Neural cell (in vitro differentiated cells): ENCODE data around the gene CEP120. TPM values are rescaled to one million over a fixed set of nuclear protein-coding genes. Genes with fewer than 3 reads are reported as not detected.

ENCODE experiments used
- H2AFZ ChIP-seq: fragments of 200-600, 300-800 bp; sonication (generic), shearing (Covaris generic); 2 replicates; pipeline ENCODE4 v1.6.0; 2014; ENCODE audit warnings: low read depth, mild to moderate bottlenecking, antibody characterized with exemption, low read length, moderate library complexity
- H3F3A ChIP-seq: fragments of 200-600 bp; shearing (Covaris generic); 2 replicates; pipeline ENCODE4 v1.6.1; 2016; ENCODE audit warnings: mild to moderate bottlenecking, moderate library complexity, mixed read lengths, antibody characterized with exemption, low read length; ENCODE audit not compliant: insufficient read depth, poor library complexity, severe bottlenecking
- H3K27ac ChIP-seq: fragments of 200-600, 300-800 bp; sonication (generic), shearing (Covaris generic); 2 replicates; pipeline ENCODE4 v1.5.1; 2014; ENCODE audit warnings: mild to moderate bottlenecking, low read length, moderate library complexity
- H3K27me3 ChIP-seq: fragments of 300-800, 200-600 bp; sonication (generic), shearing (Covaris generic); 2 replicates; pipeline ENCODE4 v1.6.0; 2014; ENCODE audit warnings: mild to moderate bottlenecking, low read depth, low read length, moderate library complexity; ENCODE audit not compliant: insufficient read depth
- H3K36me3 ChIP-seq: fragments of 300-800, 200-600 bp; sonication (generic), shearing (Covaris generic); 2 replicates; pipeline ENCODE4 v1.5.1; 2014; ENCODE audit warnings: mild to moderate bottlenecking, antibody characterized with exemption, low read length, moderate library complexity; ENCODE audit not compliant: insufficient read depth
- H3K4me2 ChIP-seq: fragments of 300-800, 200-600 bp; sonication (generic), shearing (Covaris generic); 2 replicates; pipeline ENCODE4 v1.6.0; 2014; ENCODE audit warnings: mild to moderate bottlenecking, low read length
- H3K4me3 ChIP-seq: fragments of 300-800, 200-600 bp; sonication (generic), shearing (Covaris generic); 2 replicates; pipeline ENCODE4 v1.5.1; 2014; ENCODE audit warnings: mild to moderate bottlenecking, low read length, moderate library complexity
- H3K79me2 ChIP-seq: fragments of 200-600 bp; shearing (Covaris generic); replicated peaks from 2 replicates; pipeline ENCODE4 v1.6.0; 2014; ENCODE audit warnings: mild to moderate bottlenecking, low read length, moderate library complexity; ENCODE audit not compliant: insufficient read depth
- H3K9ac ChIP-seq: fragments of 300-800, 200-600 bp; sonication (generic), shearing (Covaris generic); 2 replicates; pipeline ENCODE4 v1.6.1; 2016; ENCODE audit warnings: mild to moderate bottlenecking, low read length, mixed read lengths
- H3K9me2 ChIP-seq: fragments of 200-600 bp; shearing (Covaris generic); 2 replicates; pipeline ENCODE4 v1.6.1; 2016; ENCODE audit warnings: mild to moderate bottlenecking, low read length, mixed read lengths; ENCODE audit not compliant: insufficient read depth
- H3K9me3 ChIP-seq: fragments of 200-600, 300-800 bp; sonication (generic), shearing (Covaris generic); 2 replicates; pipeline ENCODE4 v1.6.1; 2016; ENCODE audit warnings: mild to moderate bottlenecking, mixed run types, low read length, moderate library complexity, mixed read lengths
- H4K20me1 ChIP-seq: fragments of 200-600 bp; shearing (Covaris generic); 2 replicates; pipeline ENCODE4 v1.6.1; 2016; ENCODE audit warnings: mild to moderate bottlenecking, mixed run types; ENCODE audit not compliant: insufficient read depth
- EP300 ChIP-seq: fragments of 450-650 bp; conservative IDR thresholded peaks from 2 replicates; pipeline ENCODE4 v1.6.1; 2014; ENCODE audit warnings: antibody characterized with exemption, mild to moderate bottlenecking, moderate library complexity; ENCODE audit not compliant: poor library complexity, severe bottlenecking
- EZH2 ChIP-seq: fragments of 200-600, 300-800 bp; shearing (Covaris generic), sonication (generic); IDR thresholded peaks from 2 replicates; pipeline ENCODE4 v1.6.1; 2014; ENCODE audit warnings: antibody characterized with exemption, low read length, borderline replicate concordance, mild to moderate bottlenecking; ENCODE audit not compliant: insufficient read depth, poor library complexity, severe bottlenecking
- MXI1 ChIP-seq: fragments of 450-650 bp; conservative IDR thresholded peaks from 2 replicates; pipeline ENCODE4 v1.6.1; 2014; ENCODE audit warnings: antibody characterized with exemption, mild to moderate bottlenecking; ENCODE audit not compliant: poor library complexity, severe bottlenecking
- POLR2AphosphoS5 ChIP-seq: IDR thresholded peaks from 2 replicates; pipeline ENCODE4 v1.6.1; 2012
- RAD21 ChIP-seq: fragments of 450-650 bp; conservative IDR thresholded peaks from 2 replicates; pipeline ENCODE4 v1.6.1; 2014; ENCODE audit warnings: antibody characterized with exemption, mild to moderate bottlenecking, moderate library complexity
- SMC3 ChIP-seq: fragments of 450-650 bp; conservative IDR thresholded peaks from 2 replicates; pipeline ENCODE4 v1.6.1; 2014; ENCODE audit warnings: antibody characterized with exemption, mild to moderate bottlenecking, moderate library complexity; ENCODE audit not compliant: poor library complexity
- TAF1 ChIP-seq: IDR thresholded peaks from 2 replicates; pipeline ENCODE4 v1.6.1; 2012; ENCODE audit warnings: low read depth
- polyA plus RNA-seq: library from polyadenylated mRNA; depleted of rRNA; stranded (reverse); fragments of >200 nt; gene quantifications from 2 replicates; pipeline ENCODE4 v1.2.3, GENCODE V29; 2014
- TF ChIP-seq, protein P1 (sequence below): fragments of 450-650 bp; IDR thresholded peaks from 2 replicates; pipeline ENCODE4 v1.5.1; 2014; ENCODE audit warnings: antibody characterized with exemption, mild to moderate bottlenecking, moderate library complexity; ENCODE audit not compliant: poor library complexity, severe bottlenecking
- TF ChIP-seq, protein P2 (sequence below): IDR thresholded peaks from 2 replicates; pipeline ENCODE4 v1.6.1; 2012; ENCODE audit warnings: borderline replicate concordance

Gene CEP120
- polyA plus RNA-seq, 1 donor from 2014 or later: 33.2 TPM

DNA sequence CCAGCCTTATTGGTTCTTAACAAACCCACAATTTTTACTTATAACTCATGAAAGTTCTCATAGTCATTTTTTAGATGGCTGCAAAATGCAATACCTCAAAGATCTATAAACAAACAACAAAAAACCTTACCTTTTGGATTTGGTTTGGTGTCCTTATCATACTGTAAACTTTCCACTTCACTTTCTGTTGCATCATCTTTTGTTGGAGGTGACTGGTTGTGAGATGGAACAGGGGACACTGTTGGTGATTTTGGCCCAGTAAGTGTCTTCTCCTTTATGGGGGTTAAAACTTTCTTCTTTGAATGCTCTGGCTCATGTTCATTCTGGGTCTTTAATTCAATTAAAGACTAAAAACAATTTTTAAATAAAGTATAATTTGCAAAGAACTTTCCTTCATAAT lies 33.4 kb downstream of the CEP120 start:
- no peaks in the 10 kb centered on the region for H3K27me3 ChIP-seq
- no peaks in the 10 kb centered on the region for H3K9me2 ChIP-seq
- H3K4me3 ChIP-seq: no peak overlapping the region
- no peak overlapping the region for H3K4me2 ChIP-seq
- H3K9me3 ChIP-seq: no peaks in the 10 kb centered on the region
- H3K9ac ChIP-seq: no peak overlapping the region
- no peaks in the 10 kb centered on the region for H4K20me1 ChIP-seq
- no peaks in the 10 kb centered on the region for H3K79me2 ChIP-seq
- no peak for TF ChIP-seq TAF1
- no peak for TF ChIP-seq EZH2
- no peak overlapping the region for H3K27ac ChIP-seq
- peaks cover 12% of the 10 kb centered on the region for H3K36me3 ChIP-seq
- no peaks in the 10 kb centered on the region for H3F3A ChIP-seq
- no peak overlapping the region for H2AFZ ChIP-seq

DNA sequence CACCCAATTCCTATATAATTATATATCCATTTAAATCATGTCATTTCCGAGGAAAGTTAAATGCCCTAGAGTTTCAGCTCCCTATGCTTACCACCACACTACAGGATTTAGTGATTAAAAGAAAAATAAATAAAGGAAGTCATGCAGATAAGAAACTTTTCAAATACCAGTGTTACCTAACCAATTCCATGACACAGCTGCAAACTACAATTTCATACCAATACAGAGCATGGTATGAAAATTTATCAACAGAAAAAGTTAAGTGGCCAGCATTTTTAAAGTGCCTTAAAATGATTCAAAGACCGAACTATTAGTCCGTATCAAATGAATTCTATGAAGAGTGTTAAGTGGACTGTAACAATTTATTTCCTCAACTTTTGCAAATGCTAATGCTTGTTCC lies 35.9 kb downstream of the CEP120 start:
- Histone ChIP-seq H3K4me2 (no peak overlapping the region), H3K27me3 (no peaks in the 10 kb centered on the region), H3K9me3 (no peaks in the 10 kb centered on the region), H2AFZ (no peak overlapping the region), H3K79me2 (no peaks in the 10 kb centered on the region), H3F3A (no peaks in the 10 kb centered on the region), H3K4me3 (no peak overlapping the region), H3K36me3 (peaks cover 12% of the 10 kb centered on the region), H3K9ac (no peak overlapping the region), H4K20me1 (no peaks in the 10 kb centered on the region), H3K9me2 (no peaks in the 10 kb centered on the region), H3K27ac (no peak overlapping the region)
- TF ChIP-seq EP300: no peak
- no peak for TF ChIP-seq MXI1
- TF ChIP-seq POLR2AphosphoS5: no peak
- no peak for TF ChIP-seq RAD21
- TF ChIP-seq SMC3: no peak
- TF ChIP-seq, protein P1, sequence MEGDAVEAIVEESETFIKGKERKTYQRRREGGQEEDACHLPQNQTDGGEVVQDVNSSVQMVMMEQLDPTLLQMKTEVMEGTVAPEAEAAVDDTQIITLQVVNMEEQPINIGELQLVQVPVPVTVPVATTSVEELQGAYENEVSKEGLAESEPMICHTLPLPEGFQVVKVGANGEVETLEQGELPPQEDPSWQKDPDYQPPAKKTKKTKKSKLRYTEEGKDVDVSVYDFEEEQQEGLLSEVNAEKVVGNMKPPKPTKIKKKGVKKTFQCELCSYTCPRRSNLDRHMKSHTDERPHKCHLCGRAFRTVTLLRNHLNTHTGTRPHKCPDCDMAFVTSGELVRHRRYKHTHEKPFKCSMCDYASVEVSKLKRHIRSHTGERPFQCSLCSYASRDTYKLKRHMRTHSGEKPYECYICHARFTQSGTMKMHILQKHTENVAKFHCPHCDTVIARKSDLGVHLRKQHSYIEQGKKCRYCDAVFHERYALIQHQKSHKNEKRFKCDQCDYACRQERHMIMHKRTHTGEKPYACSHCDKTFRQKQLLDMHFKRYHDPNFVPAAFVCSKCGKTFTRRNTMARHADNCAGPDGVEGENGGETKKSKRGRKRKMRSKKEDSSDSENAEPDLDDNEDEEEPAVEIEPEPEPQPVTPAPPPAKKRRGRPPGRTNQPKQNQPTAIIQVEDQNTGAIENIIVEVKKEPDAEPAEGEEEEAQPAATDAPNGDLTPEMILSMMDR: no peak
- TF ChIP-seq, protein P2, sequence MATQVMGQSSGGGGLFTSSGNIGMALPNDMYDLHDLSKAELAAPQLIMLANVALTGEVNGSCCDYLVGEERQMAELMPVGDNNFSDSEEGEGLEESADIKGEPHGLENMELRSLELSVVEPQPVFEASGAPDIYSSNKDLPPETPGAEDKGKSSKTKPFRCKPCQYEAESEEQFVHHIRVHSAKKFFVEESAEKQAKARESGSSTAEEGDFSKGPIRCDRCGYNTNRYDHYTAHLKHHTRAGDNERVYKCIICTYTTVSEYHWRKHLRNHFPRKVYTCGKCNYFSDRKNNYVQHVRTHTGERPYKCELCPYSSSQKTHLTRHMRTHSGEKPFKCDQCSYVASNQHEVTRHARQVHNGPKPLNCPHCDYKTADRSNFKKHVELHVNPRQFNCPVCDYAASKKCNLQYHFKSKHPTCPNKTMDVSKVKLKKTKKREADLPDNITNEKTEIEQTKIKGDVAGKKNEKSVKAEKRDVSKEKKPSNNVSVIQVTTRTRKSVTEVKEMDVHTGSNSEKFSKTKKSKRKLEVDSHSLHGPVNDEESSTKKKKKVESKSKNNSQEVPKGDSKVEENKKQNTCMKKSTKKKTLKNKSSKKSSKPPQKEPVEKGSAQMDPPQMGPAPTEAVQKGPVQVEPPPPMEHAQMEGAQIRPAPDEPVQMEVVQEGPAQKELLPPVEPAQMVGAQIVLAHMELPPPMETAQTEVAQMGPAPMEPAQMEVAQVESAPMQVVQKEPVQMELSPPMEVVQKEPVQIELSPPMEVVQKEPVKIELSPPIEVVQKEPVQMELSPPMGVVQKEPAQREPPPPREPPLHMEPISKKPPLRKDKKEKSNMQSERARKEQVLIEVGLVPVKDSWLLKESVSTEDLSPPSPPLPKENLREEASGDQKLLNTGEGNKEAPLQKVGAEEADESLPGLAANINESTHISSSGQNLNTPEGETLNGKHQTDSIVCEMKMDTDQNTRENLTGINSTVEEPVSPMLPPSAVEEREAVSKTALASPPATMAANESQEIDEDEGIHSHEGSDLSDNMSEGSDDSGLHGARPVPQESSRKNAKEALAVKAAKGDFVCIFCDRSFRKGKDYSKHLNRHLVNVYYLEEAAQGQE: no peak
- TF ChIP-seq TAF1: no peak
- TF ChIP-seq EZH2: no peak

DNA sequence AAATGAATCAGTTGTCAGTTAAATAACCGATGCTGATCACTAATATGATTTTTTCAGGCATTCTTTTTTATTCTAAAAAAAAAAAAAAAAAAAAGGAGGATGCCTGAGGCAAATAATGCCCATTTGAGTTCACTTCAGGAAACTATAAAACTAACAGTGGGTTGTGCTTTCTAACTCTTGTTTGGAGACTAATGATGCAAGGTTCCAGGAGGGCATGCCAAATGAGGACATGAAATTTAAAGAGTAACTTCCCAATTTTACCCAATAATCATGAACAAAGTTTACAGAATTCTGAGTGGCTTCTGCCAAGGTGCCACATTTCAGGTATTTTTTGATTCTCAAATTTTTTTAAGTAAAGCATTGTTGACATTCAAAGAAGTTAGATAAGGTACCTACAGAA lies 41.0 kb downstream of the CEP120 start:
- no peak overlapping the region for H3K27ac ChIP-seq
- H3K4me2 ChIP-seq: no peak overlapping the region
- no peaks in the 10 kb centered on the region for H3K27me3 ChIP-seq
- H3K9me3 ChIP-seq: no peaks in the 10 kb centered on the region
- H2AFZ ChIP-seq: no peak overlapping the region
- no peaks in the 10 kb centered on the region for H3K9me2 ChIP-seq
- TF ChIP-seq EP300: no peak
- no peak for TF ChIP-seq POLR2AphosphoS5
- TF ChIP-seq, protein P2: no peak
- no peak for TF ChIP-seq EZH2
- no peak for TF ChIP-seq RAD21
- no peak for TF ChIP-seq SMC3
- no peak for TF ChIP-seq TAF1
- TF ChIP-seq, protein P1: no peak
- no peak for TF ChIP-seq MXI1
- no peaks in the 10 kb centered on the region for H4K20me1 ChIP-seq
- no peak overlapping the region for H3K9ac ChIP-seq
- H3K79me2 ChIP-seq: no peaks in the 10 kb centered on the region
- peaks cover 10% of the 10 kb centered on the region for H3K36me3 ChIP-seq
- no peaks in the 10 kb centered on the region for H3F3A ChIP-seq
- H3K4me3 ChIP-seq: no peak overlapping the region
